ENCODE results near the gene N4BP2L1.
A peak's percentile ranks its signal among the peaks of the same experiment; 100 is the strongest.

Gene N4BP2L1

DNA sequence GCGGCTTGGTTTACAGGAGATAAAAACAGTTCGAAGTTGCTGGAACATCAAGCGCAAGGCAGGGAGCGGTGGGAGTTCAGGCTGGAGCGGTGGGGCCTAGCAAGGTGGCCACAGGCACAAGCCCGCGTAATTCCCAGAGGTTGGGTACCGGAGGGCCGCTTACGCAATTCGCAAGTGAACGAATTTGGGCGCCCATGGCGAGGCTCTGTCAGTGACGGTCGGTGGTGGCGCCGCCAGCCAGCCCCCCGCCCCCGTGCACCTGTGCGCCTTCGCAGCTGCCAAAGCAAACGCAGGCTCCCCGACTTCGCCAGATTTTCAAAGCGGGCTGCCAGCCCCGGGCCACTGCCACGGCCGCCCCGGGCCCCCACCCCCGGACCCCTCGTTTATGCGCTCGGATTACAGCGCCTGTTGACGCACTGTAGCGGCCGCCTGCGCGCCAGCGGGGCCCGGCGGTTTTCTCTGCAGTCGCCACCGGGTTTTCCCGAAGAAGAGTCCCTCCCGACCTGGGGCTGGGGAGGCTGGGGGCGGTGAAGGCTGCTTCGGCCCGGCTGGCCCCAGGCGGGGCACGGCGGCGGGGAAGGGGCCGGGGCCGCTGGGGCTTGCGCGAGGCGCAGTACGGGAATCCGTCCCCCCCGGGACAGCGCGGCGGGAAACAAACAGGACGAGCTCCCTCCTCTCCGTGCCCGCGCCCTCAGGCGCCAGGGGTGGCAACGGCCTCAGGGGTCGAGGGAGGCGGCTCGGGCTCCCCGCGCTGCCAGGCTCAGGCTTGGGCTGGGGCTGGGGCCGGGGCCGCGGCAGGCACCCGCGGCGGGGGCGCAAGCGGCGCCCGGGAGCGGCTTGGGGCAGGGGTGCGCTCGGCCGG lies 709 bp downstream of the N4BP2L1 start:
- DNase-seq (ENCODE audit: low spot score) = peak; percentile 63
- in situ Hi-C loops (cut with MboI; ENCODE audit: low sequenced_read_pairs, unreplicated experiment) = no loop called here
- TF ChIP-seq CTCF (IDR thresholded peaks at IDR 0.05; ENCODE audit: borderline replicate concordance, control extremely low read depth, extremely low read depth, insufficient read depth, missing control alignments) = no peak

DNA sequence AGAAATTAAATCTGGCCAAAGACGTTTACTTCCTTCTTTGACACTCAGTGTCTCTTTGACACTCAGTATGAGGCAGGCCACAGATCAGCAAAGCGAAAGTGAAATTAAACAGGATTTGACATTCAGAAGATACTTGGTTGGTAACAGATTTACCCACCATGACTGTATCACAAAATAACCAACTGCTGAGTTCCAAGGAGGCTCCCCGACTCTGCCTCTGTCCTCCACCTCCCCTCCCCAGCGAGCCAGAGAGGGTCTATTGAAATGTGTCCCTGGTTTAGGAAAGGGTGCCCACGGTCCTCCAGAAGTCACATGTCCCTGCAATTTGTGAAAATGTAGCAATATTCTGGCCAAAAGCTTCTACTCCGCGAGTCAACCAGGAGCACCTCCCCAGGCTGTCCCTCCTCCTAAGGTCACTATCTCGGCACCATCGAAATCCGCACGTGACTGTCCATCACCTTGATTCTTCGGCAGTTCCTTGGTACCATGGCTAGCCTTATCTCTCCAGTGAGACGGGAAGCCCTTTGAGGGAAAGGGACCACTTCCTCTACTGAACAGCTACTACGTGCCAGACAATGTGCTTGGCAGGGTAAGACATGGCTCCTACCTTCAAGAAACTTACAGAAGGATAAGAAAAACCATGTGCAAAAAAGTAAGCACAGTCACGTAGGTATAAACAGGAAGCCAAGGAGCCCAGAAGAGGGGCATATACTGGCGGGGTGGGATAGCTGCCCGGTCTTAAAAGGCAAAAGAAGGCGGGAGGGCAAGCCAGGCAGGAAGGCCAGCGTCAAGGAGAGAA lies 1.5 kb downstream of the N4BP2L1 start:
- peak; percentile 78 for DNase-seq (ENCODE audit: low spot score)
- no peak for TF ChIP-seq CTCF (IDR thresholded peaks at IDR 0.05; ENCODE audit: borderline replicate concordance, control extremely low read depth, extremely low read depth, insufficient read depth, missing control alignments)
- in situ Hi-C loops (cut with MboI; ENCODE audit: low sequenced_read_pairs, unreplicated experiment) = no loop called here

- in situ Hi-C loops (cut with MboI; ENCODE audit: low sequenced_read_pairs, unreplicated experiment) = no loop called here
- DNase-seq (ENCODE audit: low spot score) = no peak
- no peak for TF ChIP-seq CTCF (IDR thresholded peaks at IDR 0.05; ENCODE audit: borderline replicate concordance, control extremely low read depth, extremely low read depth, insufficient read depth, missing control alignments)
Measured at GRCh38 chr13:32425158-32425557, 2.8 kb downstream of the N4BP2L1 start.

GRCh38 chr13:32423592-32423991 lies 4.3 kb downstream of the N4BP2L1 start:
- in situ Hi-C loops (cut with MboI; ENCODE audit: low sequenced_read_pairs, unreplicated experiment) = no loop called here
- no peak for TF ChIP-seq CTCF (IDR thresholded peaks at IDR 0.05; ENCODE audit: borderline replicate concordance, control extremely low read depth, extremely low read depth, insufficient read depth, missing control alignments)
- DNase-seq (ENCODE audit: low spot score) = no peak

DNA sequence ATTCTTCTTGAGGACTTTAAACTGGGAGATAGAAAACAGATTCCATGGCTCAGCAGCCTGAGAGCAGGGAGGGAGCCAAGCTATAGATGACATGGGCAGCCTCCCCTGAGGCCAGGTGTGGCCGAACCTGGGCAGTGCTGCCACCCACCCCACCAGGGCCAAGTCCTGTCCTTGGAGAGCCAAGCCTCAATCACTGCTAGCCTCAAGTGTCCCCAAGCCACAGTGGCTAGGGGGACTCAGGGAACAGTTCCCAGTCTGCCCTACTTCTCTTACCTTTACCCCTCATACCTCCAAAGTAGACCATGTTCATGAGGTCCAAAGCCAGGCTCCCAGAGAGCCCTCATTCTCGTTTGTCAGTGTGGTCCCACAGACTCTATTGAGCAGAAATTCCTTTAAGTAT lies 8.1 kb downstream of the N4BP2L1 start:
- in situ Hi-C loops (cut with MboI; ENCODE audit: low sequenced_read_pairs, unreplicated experiment) = no loop called here
- TF ChIP-seq CTCF (IDR thresholded peaks at IDR 0.05; ENCODE audit: borderline replicate concordance, control extremely low read depth, extremely low read depth, insufficient read depth, missing control alignments) = no peak
- DNase-seq (ENCODE audit: low spot score) = no peak

GRCh38 chr13:32417995-32418394 lies 9.9 kb downstream of the N4BP2L1 start:
- TF ChIP-seq CTCF (IDR thresholded peaks at IDR 0.05; ENCODE audit: borderline replicate concordance, control extremely low read depth, extremely low read depth, insufficient read depth, missing control alignments) = no peak
- in situ Hi-C loops (cut with MboI; ENCODE audit: low sequenced_read_pairs, unreplicated experiment) = no loop called here
- DNase-seq (ENCODE audit: low spot score) = no peak

Measured in GM13976 (cell line).